GM12891 (cell line): ENCODE results near the gene TNNT1.

ENCODE experiments used
- POLR2A ChIP-seq: IDR thresholded peaks from 2 replicates; pipeline ENCODE4 v1.6.1; 2011; ENCODE audit warnings: low read depth, low read length, control low read depth
- POLR2AphosphoS5 ChIP-seq: IDR thresholded peaks from 2 replicates; pipeline ENCODE4 v1.6.1; 2011; ENCODE audit warnings: low read depth, low read length, control low read depth

- TF ChIP-seq POLR2A = no peak
- TF ChIP-seq POLR2AphosphoS5 = no peak
These were observed 23.7 kb upstream of the TNNT1 start for GRCh38 chr19:55172741-55173140.
